Embryonic facial prominence (tissue), 1 donor: ENCODE data around the gene RIPOR3.

ENCODE experiments used
- DNase-seq: peaks from one replicate; pipeline ENCODE4 v3.0.0-alpha.2; 2016; ENCODE audit errors: extremely low spot score

The RIPOR3 gene, protein sequence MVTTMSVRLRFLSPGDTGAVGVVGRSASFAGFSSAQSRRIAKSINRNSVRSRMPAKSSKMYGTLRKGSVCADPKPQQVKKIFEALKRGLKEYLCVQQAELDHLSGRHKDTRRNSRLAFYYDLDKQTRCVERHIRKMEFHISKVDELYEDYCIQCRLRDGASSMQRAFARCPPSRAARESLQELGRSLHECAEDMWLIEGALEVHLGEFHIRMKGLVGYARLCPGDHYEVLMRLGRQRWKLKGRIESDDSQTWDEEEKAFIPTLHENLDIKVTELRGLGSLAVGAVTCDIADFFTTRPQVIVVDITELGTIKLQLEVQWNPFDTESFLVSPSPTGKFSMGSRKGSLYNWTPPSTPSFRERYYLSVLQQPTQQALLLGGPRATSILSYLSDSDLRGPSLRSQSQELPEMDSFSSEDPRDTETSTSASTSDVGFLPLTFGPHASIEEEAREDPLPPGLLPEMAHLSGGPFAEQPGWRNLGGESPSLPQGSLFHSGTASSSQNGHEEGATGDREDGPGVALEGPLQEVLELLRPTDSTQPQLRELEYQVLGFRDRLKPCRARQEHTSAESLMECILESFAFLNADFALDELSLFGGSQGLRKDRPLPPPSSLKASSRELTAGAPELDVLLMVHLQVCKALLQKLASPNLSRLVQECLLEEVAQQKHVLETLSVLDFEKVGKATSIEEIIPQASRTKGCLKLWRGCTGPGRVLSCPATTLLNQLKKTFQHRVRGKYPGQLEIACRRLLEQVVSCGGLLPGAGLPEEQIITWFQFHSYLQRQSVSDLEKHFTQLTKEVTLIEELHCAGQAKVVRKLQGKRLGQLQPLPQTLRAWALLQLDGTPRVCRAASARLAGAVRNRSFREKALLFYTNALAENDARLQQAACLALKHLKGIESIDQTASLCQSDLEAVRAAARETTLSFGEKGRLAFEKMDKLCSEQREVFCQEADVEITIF

GRCh38 chr20:50690650-50691572 is at the start of gene RIPOR3:
Gene RIPOR3, minus strand, starts transcription at chr20:50691542. Its CDS starts 414 bp downstream, at chr20:50691128.
- no peak for DNase-seq

GRCh38 chr20:50737352-50737751 is 46.0 kb upstream of the RIPOR3 start:
- no peak for DNase-seq

- no peak for DNase-seq
Observed at GRCh38 chr20:50735813-50736212, 44.5 kb upstream of the RIPOR3 start.

DNA sequence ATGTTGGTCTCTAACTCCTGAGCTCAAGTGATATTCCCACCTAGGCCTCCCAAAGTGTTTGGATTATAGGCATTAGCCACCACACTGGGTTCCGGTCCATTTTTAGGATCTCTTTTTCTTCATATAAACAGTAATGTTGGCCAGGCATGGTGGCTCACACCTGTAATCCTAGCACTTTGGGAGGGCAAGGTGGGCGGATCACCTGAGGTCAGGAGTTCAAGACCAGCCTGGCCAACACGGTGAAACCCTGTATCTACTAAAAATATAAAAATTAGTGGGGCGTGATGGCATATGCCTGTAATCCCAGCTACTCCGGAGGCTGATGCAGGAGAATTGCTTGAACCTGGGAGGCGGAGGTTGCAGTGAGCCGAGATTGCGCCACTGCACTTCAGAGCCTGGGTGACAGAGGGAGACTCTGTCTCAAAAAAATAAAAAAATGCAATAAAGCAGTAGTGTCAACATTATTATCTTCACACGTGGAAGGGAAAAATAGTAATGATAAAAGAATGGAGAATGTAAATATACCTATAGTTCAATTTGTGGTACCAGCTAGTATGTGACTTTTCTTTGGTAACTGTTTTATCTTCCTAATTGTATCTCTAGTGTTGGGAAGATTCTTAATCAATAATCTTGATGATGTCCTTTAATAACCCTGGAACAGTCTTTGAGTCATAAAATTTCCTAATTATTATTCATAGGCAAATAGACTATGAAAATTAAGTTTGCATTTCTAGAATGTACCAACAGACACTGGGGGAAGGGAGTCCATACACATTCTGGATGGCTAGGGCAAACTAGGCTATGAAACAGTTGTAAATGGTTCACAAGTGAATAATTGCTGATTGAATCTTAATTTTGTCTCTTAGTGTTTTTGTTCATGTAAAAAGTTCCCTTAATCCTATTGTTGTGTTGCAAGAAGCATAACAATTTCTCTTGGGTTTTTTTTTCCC is 43.7 kb upstream of the RIPOR3 start:
- no peak for DNase-seq

DNA sequence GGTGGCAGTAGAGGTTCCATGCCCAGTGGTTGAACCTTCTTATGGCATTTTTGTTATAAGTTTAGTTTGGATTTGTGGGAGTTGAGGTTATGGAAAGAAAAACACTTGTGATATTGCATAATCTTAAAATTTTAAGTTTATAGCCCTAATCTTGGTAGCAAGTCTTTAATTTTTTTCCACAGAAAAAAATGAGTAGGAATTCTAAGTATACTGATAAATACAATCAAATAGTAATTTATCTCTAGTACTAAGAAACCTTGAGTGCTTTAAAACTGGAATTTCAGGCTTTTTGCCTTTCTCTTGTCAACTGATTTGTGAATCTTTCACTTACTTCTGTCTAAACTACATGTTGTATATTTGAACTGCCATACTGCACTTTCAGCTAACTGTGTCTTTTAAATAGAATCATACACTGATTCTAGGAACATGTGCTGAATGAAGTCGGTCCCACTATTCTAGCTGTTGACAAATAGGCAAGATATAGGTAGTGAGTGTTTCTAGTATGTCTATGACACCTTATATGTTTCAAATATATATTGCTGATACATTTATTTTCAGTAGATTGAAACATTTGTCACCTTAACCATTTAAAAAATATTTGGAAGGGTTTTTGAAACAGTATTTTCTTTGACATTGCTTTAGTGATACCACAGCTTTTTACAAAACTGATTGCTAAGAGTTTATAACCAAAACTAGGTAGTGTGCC is 42.5 kb upstream of the RIPOR3 start:
- no peak for DNase-seq

GRCh38 chr20:50731930-50732690 is 40.8 kb upstream of the RIPOR3 start:
- DNase-seq, result no peak

- peak; percentile 93 for DNase-seq
Observed at GRCh38 chr20:50731055-50731929, 40.0 kb upstream of the RIPOR3 start, which contains the start of gene PARD6B. Gene PARD6B, plus strand, starts transcription at chr20:50731580. Its CDS starts 207 bp downstream, at chr20:50731787.

- DNase-seq, result no peak
Observed at GRCh38 chr20:50730765-50731054, 39.4 kb upstream of the RIPOR3 start.

GRCh38 chr20:50729901-50730764 is 38.8 kb upstream of the RIPOR3 start:
- DNase-seq, result no peak

GRCh38 chr20:50728981-50729874 is 37.9 kb upstream of the RIPOR3 start:
- DNase-seq, result no peak

DNA sequence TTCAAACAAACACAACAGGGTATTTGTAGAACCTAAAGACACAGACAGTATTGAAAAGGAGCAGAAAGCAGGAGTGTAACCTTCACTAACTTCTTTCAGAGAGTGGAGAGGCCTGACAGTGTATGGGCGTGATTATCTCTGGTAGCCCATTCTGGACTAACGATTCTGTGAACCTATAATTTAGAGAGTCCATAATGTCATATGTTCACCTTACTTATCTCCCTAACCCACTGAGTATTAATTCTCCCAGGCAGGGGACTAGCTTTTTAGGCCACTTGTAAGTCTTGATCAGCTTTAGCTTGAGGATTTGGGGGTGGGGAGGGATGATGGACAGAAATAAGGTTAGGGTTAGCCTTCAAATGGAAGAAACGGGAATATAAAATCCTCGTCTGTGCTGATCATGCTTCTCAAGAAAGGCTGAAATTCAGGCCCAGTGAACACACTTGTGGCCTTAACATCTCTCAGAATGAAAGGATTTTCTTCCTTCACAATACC is 37.2 kb upstream of the RIPOR3 start:
- no peak for DNase-seq

DNA sequence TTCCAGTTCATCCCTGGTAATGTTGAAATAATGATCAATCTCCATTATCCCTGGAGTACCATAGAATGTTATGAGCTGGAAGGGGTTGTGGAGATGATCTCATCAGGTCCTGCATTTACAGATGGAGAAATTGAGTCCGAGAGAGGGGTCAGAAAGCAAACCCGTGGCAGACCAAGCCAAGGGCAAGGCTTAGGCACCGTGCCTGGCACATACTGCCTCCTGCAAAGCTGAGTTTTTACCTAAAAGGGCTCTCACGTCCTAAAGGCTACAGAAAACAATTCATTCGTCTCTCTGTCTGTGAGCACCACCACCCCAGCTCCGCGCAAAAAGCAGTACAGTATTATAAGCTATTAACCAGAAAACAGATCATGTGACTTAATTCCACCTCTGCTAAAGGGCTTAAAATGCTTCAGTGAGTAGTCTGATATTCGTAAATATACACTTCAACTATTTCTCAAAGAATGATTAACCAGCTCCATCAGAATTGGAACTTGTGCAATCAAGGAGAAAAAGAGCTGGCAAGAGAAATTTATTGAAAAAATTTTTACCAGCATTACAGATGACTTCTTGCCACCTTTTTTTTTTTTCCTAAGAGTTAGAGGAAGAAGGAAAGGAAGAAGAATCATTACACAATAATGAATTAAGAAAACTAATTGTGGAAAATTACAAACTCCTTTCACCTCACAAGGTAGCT is 36.6 kb upstream of the RIPOR3 start:
- no peak for DNase-seq

- DNase-seq, result no peak
Observed at GRCh38 chr20:50726955-50727791, 35.8 kb upstream of the RIPOR3 start.

GRCh38 chr20:50725724-50726005 is 34.3 kb upstream of the RIPOR3 start:
- DNase-seq, result no peak
